GM12865 (cell line): ENCODE measurements around the gene ASB2.

ENCODE experiments used
- DNase-seq: peaks from one replicate; pipeline ENCODE4 v3.0.0; 2010; ENCODE audit warnings: low read depth
- H3K4me3 ChIP-seq: 2 replicates; pipeline ENCODE4 v1.5.1; 2011; ENCODE audit warnings: mild to moderate bottlenecking, low read depth, low read length, control low read depth
- CTCF ChIP-seq: IDR thresholded peaks from 2 replicates; pipeline ENCODE4 v1.5.1; 2011; ENCODE audit warnings: low read length, control low read depth, low read depth, inconsistent platforms; ENCODE audit not compliant: insufficient read depth; ENCODE audit errors: missing control alignments

ASB2 gene

GRCh38 chr14:93945070-93945399, 31.3 kb downstream of the ASB2 start:
- TF ChIP-seq CTCF: no peak
- no peak for DNase-seq
- H3K4me3 ChIP-seq: no peak overlapping the region

GRCh38 chr14:93944348-93945069, 31.9 kb downstream of the ASB2 start:
- DNase-seq: no peak
- no peak for TF ChIP-seq CTCF

GRCh38 chr14:93943930-93944329, 32.4 kb downstream of the ASB2 start:
- H3K4me3 ChIP-seq: no peak overlapping the region
- TF ChIP-seq CTCF: no peak
- DNase-seq: no peak

More at GRCh38 chr14:93944348-93945069, 31.9 kb downstream of the ASB2 start:
- no peak overlapping the region for H3K4me3 ChIP-seq

- H3K4me3 ChIP-seq: no peak overlapping the region
- no peak for TF ChIP-seq CTCF
- DNase-seq: no peak
These were observed 33.3 kb downstream of the ASB2 start for GRCh38 chr14:93943052-93943451.

- no peak for TF ChIP-seq CTCF
- no peak for DNase-seq
- no peak overlapping the region for H3K4me3 ChIP-seq
These were observed 35.0 kb downstream of the ASB2 start for GRCh38 chr14:93941293-93941910.

GRCh38 chr14:93940437-93940836, 35.9 kb downstream of the ASB2 start:
- H3K4me3 ChIP-seq: no peak overlapping the region
- no peak for TF ChIP-seq CTCF
- no peak for DNase-seq
